Limb (tissue), 2 donors: ENCODE measurements around the gene MOB3B.
"Not testable (repeated sequence)": the region's sequence is repeated elsewhere in the genome, so short reads cannot be mapped to it uniquely, and the experiment has no call there.

Experiments used
- DNase-seq, 2 donors: peaks; one replicate each; pipeline ENCODE4 v3.0.0-alpha.2; 2016; ENCODE audit errors: extremely low spot score in 2 of 2

MOB3B gene

DNA sequence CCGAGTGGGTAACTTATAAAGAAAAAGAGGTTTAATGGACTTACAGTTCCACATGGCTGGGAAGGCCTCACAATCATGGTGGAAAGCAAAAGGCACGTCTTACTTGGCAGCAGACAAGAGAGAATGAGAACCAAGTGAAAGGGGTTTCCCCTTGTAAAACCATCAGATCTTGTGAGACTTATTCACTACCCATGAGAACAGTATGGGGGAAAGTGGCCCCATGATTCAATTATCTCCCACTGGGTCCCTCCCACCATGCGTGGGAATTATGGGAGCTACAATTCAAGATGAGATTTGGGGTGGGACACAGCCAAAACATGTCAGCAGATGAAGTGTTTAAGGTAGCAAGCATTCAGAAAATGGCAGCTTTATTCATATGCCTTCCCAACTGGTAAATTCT is 81.3 kb downstream of the MOB3B start:
- not testable (repeated sequence) for DNase-seq

- no peak for DNase-seq
Measured at GRCh38 chr9:27447031-27447683, 82.5 kb downstream of the MOB3B start.

DNA sequence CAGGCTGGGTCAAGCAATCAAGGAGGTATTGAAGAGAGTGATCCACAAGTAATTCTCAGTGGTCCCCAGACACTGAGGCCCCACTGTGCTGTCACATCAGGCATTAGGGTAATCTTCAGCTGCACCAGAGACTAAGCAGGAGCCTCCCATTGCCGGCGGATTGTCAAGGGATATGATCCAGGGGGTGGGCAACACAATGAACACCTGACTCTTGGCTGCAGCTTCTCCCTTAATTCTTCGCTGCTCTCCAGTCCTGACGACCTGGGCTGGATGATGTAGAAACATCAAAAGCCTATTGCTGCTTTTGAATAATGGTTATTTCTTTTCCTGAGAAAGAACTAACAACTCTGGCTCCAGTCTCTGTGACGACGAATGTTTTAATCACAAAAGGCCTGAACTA is 83.9 kb downstream of the MOB3B start:
- no peak for DNase-seq

- no peak for DNase-seq
Measured at GRCh38 chr9:27445057-27445595, 84.5 kb downstream of the MOB3B start.

- DNase-seq, result no peak
Measured at GRCh38 chr9:27442464-27442863, 87.2 kb downstream of the MOB3B start.

DNA sequence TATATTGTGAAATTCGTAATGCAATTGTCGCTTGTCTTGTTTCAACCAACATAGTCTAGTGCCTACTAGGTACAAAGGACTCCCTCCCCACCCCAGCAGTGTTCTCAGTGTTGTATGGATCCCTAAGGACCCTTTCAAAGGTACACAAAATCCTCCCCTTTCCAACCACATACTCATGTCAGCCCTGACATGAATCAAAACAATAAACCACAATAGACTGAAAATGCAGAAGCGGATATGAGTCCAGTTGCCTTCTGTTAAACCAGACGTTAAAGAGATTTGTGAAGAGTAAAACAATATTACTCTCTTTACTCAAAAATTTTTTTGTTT is 87.9 kb downstream of the MOB3B start:
- DNase-seq, result no peak

DNA sequence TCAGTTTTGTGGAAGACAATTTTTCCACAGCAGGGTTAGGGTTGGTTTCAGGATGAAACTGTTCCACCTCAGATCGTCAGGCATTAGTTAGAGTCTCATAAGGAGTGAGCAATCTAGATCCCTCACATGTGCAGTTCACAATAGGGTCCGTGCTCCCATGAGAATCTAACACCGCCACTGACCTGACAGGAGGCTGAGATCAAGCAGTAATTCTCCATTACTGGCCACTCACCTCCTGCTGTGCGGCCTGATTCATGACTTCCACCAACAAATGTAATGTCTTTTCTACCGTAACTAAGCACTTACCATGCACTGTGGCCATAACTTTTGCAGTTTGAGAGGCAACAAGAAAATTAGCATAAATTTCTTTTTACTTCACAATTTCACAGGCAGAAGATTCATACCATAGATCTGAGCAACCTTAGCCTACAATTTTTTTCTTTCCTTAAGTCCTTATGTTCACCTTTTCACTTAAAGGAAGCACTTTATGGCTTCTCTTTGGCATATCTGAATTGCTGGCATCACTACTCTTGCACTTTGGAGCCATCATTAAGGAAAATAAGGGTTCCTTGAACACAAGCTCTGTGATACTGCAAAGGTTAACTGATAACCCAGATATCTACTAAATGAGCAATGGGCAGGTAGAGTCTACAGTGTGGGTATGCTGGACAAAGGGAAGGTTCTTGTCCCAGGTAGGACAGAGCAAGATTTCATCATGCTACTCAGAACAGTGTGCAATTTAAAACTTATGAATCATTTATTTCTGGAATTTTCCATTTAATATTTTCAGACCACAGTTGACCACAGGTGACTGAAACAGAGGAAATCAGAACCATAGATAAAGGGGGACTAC is 88.5 kb downstream of the MOB3B start:
- no peak for DNase-seq

DNA sequence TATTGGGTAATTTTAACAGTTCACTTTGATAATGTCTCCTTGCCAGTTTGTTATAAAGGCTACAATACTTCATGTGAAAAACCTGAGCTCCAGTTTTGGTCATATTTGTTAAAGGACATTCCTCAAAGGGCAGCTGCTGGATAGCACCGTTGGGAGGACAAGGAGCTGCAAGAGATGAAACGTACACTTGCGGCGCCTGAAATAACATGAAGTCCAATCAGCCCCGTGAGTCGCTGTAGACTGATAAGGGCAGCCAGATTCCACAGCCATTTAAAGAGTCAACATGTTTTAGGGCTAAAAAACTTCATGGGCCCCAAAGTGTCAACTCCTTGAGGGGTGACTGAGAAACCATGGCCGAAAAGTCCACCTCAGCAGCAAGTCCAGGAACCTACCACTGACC is 91.1 kb downstream of the MOB3B start:
- no peak for DNase-seq

- DNase-seq, result peak in 1 of 2 donors; percentile 30
Measured at GRCh38 chr9:27437652-27438373, 91.8 kb downstream of the MOB3B start.

DNA sequence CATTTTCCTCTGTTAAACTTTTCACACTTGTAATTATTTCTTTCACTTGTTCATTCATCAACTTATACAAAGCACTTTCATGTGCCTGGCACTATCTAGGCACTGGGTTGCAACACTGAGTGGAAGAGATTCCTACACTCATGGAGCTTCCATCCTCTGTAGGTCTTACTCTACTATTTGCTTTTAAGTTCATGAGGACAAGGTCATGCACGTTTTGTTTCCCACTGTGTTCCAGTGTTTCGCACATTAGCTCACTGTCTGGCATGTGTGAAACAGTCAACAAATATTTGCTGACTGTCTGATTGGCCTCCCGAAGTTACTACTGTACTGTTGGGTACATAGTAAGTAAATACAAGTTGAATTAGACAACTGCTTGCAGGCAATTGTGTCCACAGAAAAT is 93.4 kb downstream of the MOB3B start:
- no peak for DNase-seq

DNA sequence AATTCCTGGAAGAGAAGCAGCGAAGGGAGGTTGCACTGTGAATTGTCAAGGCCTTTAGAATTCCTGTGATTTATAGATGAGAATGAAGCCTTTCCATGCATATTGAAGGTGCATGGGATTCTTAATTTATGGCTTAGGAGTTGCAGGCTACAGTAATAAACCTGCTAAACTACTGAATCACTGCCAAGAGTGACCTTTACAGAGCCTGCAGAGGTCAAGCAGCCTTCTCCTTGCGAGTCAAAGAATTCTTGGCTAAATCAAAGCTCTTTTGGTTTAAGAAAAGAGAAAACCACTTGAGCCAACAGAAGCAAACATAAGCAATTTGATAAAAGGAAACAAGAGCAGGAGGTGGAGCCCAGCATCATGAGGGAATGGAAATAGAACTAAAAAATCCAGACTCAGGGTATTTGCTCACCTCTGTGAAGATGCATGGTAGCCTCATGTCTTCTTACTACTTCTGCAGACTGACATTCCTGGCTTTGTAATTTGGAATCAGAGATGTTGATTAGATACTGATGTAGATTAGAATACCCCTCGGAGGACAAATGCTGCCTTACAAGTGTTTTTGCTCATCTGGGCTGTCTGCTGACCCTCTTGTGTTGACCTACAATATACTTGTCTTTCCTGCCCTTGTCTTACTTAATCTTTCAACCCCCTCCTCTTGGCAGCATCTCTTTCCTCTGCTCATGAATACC is 95.8 kb downstream of the MOB3B start:
- no peak for DNase-seq

GRCh38 chr9:27432308-27432707 is 97.3 kb downstream of the MOB3B start:
- DNase-seq, result no peak

DNA sequence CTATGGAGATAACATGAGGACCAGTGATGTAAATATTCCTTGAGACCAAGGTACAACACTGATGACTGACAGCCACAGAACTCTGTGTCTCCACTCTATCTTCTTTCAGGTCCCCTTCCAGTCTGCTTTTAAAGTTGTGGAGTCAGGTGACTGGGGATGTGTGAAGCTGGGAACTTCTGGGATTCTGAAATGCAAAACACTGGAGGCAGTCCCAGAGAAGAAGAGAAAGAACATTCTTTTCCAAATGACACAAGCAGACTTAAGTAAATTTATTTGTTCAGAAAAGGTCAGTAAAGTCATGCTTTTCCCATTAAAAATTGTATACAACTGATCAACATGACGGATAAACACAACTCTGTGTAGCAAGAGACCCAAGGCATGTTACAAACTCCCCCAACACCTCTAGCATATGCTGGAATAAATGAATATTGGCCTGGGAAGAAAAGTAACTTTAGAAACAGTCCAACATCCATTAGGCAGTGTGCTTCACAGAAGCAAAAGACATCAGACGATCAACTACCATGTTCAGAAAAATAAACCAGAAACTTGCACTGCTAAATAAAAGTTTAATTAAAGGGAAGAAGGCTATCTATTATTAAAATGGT is 98.0 kb downstream of the MOB3B start:
- DNase-seq, result no peak

GRCh38 chr9:27430750-27431535 is 98.7 kb downstream of the MOB3B start:
- no peak for DNase-seq

GRCh38 chr9:27429917-27430316 is 99.7 kb downstream of the MOB3B start:
- no peak for DNase-seq

DNA sequence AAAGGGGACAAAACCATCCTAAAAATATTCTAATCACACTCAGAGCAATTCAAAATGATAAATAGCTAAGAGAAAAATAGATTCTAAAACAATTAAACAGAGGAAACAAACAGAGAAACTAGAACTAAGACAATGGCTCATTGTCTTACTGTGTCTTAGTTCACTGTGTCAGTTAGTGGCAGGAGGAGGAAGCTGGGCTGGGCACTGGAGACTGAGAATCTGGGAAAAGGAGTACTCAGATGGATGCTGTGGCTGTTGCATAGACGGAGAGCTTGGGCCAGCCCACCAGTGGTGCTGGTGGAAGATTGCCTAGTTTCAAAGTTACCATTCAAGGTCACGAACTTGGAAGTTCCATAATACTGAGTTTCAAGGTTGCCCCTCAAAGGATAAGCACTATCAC is 100.2 kb downstream of the MOB3B start:
- DNase-seq, result no peak

GRCh38 chr9:27428551-27428950 is 101.1 kb downstream of the MOB3B start:
- no peak for DNase-seq

DNA sequence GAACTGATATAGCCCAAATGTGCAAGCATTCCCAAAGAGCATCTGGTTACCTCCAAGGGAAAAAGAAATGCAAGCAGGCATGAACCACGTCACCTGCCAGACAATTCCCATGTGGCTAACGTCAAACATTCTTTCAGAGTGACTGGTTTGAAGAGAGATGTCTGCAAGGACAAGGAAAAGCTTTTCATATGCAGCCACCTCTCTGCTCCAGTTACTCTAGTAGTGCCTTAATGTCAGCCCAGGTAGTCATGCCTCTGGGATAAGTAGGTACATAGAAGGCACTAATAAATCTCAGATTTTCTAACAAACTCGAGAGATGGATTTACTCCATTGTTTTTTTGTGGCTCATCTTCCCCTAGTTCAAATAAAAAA is 102.4 kb downstream of the MOB3B start:
- no peak for DNase-seq

DNA sequence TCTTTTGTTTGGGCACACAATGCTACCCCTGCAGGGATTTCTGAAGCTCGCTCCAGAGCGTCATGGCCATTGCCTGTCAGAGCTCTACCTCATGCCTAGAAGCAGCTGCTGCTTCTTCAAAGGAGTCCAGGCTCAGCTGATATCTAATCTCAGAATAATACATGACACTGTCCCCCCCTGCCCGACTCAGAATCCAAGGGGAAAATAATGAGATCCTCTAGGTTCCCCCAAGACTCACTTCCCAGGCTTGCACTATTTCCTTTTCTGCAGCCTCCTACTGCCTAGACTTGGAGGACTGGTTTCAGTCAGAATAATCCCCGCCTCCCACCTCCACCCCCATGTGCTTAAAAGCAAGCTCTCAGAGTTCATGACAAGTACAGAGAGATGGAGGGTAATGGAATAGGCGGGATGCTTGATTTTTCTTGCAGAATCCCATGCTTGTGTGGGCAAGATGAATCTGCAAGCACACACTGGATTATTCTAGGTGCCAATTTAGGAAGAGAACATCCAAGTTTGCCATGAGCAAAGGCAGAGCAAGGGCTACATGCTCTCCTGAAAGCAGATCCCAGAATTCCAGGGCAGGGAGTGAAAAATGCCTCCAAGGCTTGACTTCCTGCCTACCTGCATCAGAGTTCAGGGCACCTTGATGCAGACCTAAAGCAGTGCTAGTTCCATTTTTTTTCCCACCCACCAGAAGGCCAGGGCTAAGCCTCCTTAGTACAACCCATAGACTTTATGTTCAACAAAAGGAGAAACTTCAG is 102.9 kb downstream of the MOB3B start:
- no peak for DNase-seq
